ENCODE results near the gene XG. TPM values are rescaled to one million over a fixed set of nuclear protein-coding genes. Genes with fewer than 3 reads are reported as not detected.

XG gene
- total and polyA plus RNA-seq, 2 donors (not counting 3 experiments of a cell fraction or from before 2014, with no cell fraction given): 0.10 TPM; not detected in 1

- no peak for DNase-seq (ENCODE audit: low read depth, low spot score)
- no peaks in the 10 kb centered on the region for H3K4me1 ChIP-seq (ENCODE audit: control insufficient read depth, extremely low read depth, insufficient read depth, low read length)
- H3K36me3 ChIP-seq (ENCODE audit: control insufficient read depth in 2 of 2, extremely low read depth in 1 of 2, insufficient read depth in 2 of 2, low read length in 2 of 2): no peaks in the 10 kb centered on the region
- no peaks in the 10 kb centered on the region for H3K9me1 ChIP-seq (replicated peaks; ENCODE audit: control insufficient read depth, extremely low read depth, insufficient read depth, low read length)
- no peaks in the 10 kb centered on the region for H3K9me3 ChIP-seq (replicated peaks; ENCODE audit: control insufficient read depth, insufficient read depth, low read length)
- intact Hi-C loops (cut with micrococcal nuclease): no loop called here
- CTCF ChIA-PET: no interaction called here
- no peak overlapping the region for H3K4me3 ChIP-seq (replicated peaks in 1 of 3; ENCODE audit: insufficient read depth in 1 of 3, low read depth in 1 of 3, low read length in 3 of 3)
- H3K79me2 ChIP-seq (ENCODE audit: control insufficient read depth, insufficient read depth, low read length): no peaks in the 10 kb centered on the region
- no peak overlapping the region for H3K9ac ChIP-seq (replicated peaks; ENCODE audit: extremely low read depth, insufficient read depth, low read length)
- TF ChIP-seq MYC (IDR thresholded peaks at IDR 0.05; ENCODE audit: low read depth, low read length) (no peak), GATA2 (IDR thresholded peaks at IDR 0.05; ENCODE audit: insufficient read depth, insufficient read length, low read depth, low read length) (no peak), EZH2 (IDR thresholded peaks at IDR 0.05; ENCODE audit: borderline replicate concordance, low read depth, low read length, severe bottlenecking) (no peak), FOS (IDR thresholded peaks at IDR 0.05; ENCODE audit: borderline replicate concordance, insufficient read depth, low read length) (no peak), JUN (IDR thresholded peaks at IDR 0.05; ENCODE audit: borderline replicate concordance, insufficient read depth, insufficient read length, low read depth) (no peak), POLR2AphosphoS5 (IDR thresholded peaks at IDR 0.05; ENCODE audit: insufficient read depth, low read depth, low read length) (no peak), POLR2A (IDR thresholded peaks at IDR 0.05; ENCODE audit: low read depth, low read length) (no peak)
- TF ChIP-seq, protein P1, sequence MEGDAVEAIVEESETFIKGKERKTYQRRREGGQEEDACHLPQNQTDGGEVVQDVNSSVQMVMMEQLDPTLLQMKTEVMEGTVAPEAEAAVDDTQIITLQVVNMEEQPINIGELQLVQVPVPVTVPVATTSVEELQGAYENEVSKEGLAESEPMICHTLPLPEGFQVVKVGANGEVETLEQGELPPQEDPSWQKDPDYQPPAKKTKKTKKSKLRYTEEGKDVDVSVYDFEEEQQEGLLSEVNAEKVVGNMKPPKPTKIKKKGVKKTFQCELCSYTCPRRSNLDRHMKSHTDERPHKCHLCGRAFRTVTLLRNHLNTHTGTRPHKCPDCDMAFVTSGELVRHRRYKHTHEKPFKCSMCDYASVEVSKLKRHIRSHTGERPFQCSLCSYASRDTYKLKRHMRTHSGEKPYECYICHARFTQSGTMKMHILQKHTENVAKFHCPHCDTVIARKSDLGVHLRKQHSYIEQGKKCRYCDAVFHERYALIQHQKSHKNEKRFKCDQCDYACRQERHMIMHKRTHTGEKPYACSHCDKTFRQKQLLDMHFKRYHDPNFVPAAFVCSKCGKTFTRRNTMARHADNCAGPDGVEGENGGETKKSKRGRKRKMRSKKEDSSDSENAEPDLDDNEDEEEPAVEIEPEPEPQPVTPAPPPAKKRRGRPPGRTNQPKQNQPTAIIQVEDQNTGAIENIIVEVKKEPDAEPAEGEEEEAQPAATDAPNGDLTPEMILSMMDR (IDR thresholded peaks at IDR 0.05; ENCODE audit: extremely low read depth in 1 of 2, insufficient read depth in 1 of 2, low read depth in 1 of 2, low read length in 2 of 2): no peak
- TF ChIP-seq, protein P2, sequence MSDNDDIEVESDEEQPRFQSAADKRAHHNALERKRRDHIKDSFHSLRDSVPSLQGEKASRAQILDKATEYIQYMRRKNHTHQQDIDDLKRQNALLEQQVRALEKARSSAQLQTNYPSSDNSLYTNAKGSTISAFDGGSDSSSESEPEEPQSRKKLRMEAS (IDR thresholded peaks at IDR 0.05; ENCODE audit: insufficient read depth, insufficient read length): no peak
- H3K4me2 ChIP-seq (ENCODE audit: insufficient read depth, low read length): no peak overlapping the region
- H3K27me3 ChIP-seq (ENCODE audit: control insufficient read depth in 2 of 2, insufficient read depth in 2 of 2, low read length in 2 of 2): no peaks in the 10 kb centered on the region
- POLR2A ChIA-PET: no interaction called here
- no peak for FAIRE-seq
- no peak overlapping the region for H3K27ac ChIP-seq (ENCODE audit: insufficient read depth, low read depth, low read length)
- no TSS peak for BruUV-seq (replicated peaks)
- H4K20me1 ChIP-seq (replicated peaks; ENCODE audit: control insufficient read depth, extremely low read depth, insufficient read depth, low read length): no peaks in the 10 kb centered on the region
- no peak overlapping the region for H2AFZ ChIP-seq (ENCODE audit: low read depth, low read length)
- dilution Hi-C loops (cut with MboI; ENCODE audit: extremely low pct_ligation_motif_present, low sequenced_read_pairs): no loop called here
These were observed 95.2 kb downstream of the XG start for GRCh38 chrX:2846992-2847391.
